GM18507 (cell line): ENCODE measurements around the gene TMC5.
"Not testable (repeated sequence)": the region's sequence is repeated elsewhere in the genome, so short reads cannot be mapped to it uniquely, and the experiment has no call there.

Source experiments
- DNase-seq: peaks from one replicate; pipeline ENCODE4 v3.0.0; 2011; ENCODE audit warnings: low read depth; ENCODE audit not compliant: insufficient read length; ENCODE audit errors: extremely low spot score
- FAIRE-seq: peaks from 2 replicates; lab custom pipeline; 2011; peaks lifted over from hg19 to GRCh38; lab: Jason Lieb, UNC

TMC5 gene

DNA sequence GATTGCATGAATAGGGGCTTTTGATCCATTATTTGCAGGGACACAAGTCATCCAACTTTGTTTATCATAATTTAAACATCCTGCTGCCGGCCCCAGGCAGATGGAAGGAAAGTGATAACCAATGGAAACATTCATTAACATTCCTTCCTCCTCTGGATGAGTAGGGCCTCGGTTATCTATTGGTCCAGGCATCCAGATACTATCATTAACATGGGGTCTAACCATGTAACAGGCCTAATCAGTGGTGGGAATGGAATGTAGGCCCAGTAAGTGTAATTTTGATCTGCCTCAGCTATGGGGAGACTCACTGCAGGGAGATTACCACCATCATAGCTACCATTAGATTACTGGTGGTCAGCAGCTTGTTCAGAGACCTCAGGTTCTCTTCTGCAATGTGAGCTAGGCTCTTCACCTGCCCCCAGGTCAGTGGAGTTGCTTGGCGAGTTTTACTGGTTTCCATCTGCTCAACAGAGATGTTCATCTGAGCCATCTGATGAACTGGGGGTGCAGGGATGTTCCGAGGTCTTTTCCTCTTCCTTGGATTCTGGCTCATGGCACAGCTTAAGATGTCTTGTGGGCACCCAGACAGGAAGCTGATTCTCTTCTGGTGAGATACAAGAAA is 21.9 kb upstream of the TMC5 start:
- DNase-seq, FAIRE-seq: not testable (repeated sequence)

DNA sequence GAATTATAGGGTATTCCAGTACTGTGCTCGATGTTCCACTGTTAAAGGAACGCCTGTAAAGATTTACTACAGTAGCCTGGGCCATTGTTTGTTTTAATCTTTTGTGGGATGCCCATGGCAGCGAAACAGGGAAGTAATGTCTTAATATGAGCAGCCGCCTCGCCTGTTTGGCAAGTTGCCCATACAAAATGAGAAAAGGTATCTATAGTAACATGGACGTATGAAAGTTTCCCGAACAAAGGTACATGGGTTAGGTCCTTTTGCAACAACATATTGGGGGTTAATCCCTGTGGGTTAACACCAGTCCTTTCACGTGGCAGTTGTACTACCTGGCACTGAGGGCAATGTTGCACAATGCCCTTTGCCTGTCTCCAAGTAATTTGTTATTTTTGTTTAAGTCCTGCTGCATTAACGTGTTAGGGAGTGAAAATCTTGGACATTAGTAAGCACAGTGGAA is 21.1 kb upstream of the TMC5 start:
- FAIRE-seq (no peak), DNase-seq (no peak)

- FAIRE-seq, DNase-seq: not testable (repeated sequence)
Observed at GRCh38 chr16:19397373-19397772, 20.3 kb upstream of the TMC5 start.

DNA sequence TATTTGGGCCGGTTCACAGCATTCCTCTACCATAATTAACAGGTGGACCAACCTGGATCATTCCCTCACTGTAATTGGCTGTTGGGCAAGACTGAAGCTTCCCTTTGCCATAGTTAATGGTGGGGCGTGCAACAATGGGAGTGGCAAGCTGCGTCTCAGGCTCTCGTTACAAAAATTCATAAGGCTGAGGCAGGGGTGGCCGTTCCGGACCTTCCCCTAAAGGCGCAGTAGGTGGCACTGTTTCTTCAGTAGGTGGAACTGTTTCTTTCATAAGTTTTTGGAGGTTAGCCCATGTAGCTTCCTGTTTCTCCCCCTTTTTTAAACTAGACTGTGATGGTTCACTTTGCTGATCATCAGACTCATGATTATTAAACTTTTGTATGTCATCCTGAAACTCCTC is 17.0 kb upstream of the TMC5 start:
- DNase-seq (no peak), FAIRE-seq (no peak)

GRCh38 chr16:19406891-19407491 is 10.7 kb upstream of the TMC5 start:
- no peak for FAIRE-seq
- no peak for DNase-seq

GRCh38 chr16:19410435-19411171 is 7.1 kb upstream of the TMC5 start:
- no peak for DNase-seq

DNA sequence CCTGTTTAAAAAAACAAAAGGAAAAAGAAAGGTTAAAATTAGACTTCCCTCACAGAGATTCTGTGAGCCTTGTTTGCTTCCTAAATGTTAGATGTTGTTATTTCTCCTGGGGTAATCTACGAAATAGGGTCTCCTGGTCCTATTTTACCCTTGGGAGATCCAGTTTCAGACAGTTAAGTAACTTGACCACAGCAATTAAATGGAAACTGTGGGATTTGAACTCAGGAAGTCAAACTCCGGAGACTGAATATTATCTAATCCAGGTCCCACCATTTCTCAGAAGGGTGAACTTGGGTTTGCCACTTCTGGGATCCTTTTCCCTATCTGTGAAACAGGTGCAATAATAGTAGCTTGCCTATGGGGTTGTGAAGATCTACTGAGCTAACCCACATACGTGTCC is 6.4 kb upstream of the TMC5 start:
- DNase-seq (no peak), FAIRE-seq (no peak)

More at GRCh38 chr16:19410435-19411171, 7.1 kb upstream of the TMC5 start:
- no peak for FAIRE-seq

DNA sequence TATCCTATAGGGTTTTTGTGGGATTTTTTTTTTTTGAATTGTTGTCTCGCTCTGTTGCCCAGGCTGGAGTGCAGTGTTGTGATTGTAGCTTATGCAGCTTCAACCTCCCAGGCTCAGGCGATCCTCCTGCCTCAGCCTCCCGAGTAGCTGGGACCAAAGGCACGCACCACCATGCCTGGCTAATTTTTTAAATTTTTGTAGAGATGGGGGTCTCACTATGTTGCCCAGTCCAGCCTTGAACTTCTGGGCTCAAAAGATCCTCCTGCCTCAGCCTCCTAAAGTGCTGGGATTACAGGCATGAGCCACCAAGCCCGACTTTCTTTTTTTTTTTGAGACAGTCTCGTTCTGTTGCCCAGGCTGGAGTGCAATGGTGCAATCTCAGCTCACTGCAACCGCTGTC is 5.6 kb upstream of the TMC5 start:
- FAIRE-seq, result not testable (repeated sequence)

GRCh38 chr16:19415461-19415860 is 2.2 kb upstream of the TMC5 start:
- no peak for FAIRE-seq
- no peak for DNase-seq

More for the DNA sequence above, 5.6 kb upstream of the TMC5 start:
- DNase-seq, result not testable (repeated sequence)

GRCh38 chr16:19415918-19416317 is 1.8 kb upstream of the TMC5 start:
- no peak for FAIRE-seq
- DNase-seq, result no peak

- FAIRE-seq (no peak), DNase-seq (no peak)
Observed at GRCh38 chr16:19418200-19418599, 517 bp downstream of the TMC5 start.

GRCh38 chr16:19419698-19420075 is 2.0 kb downstream of the TMC5 start:
- FAIRE-seq (no peak), DNase-seq (no peak)

DNA sequence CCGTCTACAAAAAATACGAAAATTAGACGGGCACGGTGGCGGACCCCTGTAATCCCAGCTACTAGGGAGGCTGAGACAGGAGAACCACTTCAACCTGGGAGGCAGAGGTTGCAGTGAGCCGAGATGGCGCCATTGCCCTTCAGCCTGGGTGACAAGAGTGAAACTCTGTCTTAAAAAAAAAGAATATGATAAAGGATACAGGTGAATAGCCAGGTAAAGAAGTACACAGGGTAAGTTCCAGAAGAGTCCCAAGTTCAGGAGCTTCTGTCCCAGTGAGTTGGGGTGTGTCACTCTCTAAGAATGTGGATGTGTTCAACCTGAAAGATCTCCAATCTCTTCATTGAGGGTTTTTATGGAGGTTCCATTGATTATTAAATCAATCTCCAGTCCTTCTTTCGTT is 6.8 kb downstream of the TMC5 start:
- DNase-seq, result no peak
- FAIRE-seq, result no peak

- FAIRE-seq, result no peak
- no peak for DNase-seq
Observed at GRCh38 chr16:19430345-19430744, 12.7 kb downstream of the TMC5 start.

DNA sequence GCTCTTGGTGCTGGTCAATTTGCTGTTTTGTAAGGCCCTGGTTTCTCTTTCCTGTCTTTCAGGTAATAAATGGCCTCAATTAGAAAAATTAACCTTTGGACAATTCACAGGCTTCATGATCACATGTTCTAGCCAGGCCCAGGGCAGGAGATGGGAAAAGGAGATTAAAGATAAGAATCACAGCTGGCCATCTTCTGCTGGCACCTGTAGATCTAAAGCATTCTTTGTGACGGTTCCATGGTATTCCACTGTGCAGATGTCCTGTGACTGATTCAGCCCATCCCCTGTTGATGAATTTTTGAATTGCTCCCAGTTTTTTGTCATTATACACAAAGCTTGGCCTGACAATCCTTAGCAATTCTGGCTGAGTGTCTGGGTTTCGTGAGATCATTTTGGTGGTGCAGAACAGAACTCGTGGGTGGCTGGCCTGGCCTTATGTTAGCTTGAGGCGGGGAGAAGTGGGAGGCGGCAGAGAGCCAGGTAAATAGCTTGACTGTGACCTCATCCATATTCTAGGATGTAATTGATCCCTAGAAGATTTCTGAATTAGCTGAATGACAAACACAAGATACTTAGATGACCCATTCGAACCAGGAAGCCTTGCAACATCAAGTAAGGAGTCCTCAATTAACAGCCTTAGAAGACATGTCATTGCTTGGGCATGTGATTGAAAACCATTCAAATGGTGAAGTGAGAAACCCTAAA is 14.1 kb downstream of the TMC5 start:
- no peak for FAIRE-seq
- no peak for DNase-seq

DNA sequence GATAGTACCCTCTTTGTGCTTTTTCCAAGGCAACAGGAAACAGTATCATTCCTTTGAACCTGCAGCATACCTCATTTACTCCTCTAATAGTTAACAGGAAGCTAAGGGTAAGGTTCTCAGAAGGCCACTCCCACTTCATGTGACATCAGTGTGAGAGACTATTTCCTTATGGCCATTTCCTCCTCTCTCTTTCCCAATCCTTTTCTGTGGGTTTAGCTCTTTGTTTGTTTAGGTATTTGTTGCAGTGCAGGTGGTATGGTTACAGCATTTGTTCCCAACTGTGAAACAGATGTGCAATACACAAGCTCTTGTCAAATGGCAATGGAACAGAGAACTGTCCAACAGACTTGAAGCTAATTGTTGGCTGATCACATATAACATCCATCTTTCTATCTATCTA is 14.7 kb downstream of the TMC5 start:
- DNase-seq, result no peak
- no peak for FAIRE-seq

- FAIRE-seq, result no peak
- no peak for DNase-seq
Observed at GRCh38 chr16:19434584-19434983, 16.9 kb downstream of the TMC5 start.

DNA sequence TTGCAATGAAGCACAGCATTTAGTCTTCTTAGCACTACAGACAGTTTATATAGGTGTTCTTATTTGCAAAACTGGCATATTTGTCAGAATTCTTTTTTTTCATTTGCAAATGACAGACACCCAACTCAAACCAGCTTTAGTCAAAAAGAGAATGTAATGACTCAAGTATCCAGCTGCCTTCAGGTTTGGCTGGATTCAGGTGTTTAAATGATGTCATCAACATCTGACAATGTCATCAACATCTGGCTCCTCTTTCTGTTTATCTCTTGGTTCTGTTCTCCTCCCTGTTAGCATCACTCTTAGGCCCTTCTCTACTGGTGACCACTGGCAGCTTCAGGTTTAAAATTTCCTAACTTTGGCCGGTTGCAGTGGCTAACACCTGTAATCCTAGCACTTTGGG is 18.9 kb downstream of the TMC5 start:
- no peak for FAIRE-seq
- DNase-seq, result no peak

GRCh38 chr16:19437280-19437679 is 19.6 kb downstream of the TMC5 start:
- FAIRE-seq, result peak; percentile 64
- DNase-seq, result no peak

- FAIRE-seq (no peak), DNase-seq (no peak)
Observed at GRCh38 chr16:19438739-19439138, 21.1 kb downstream of the TMC5 start.
